H9 (cell line): ENCODE data around the gene STMN3. TPM values are rescaled to one million over a fixed set of nuclear protein-coding genes. Genes with fewer than 3 reads are reported as not detected.
A peak's percentile ranks its signal among the peaks of the same experiment; 100 is the strongest.

Experiments used
- DNase-seq: peaks from one replicate; pipeline ENCODE4 v3.0.0-alpha.2; 2017
- H2AFZ ChIP-seq: one replicate; pipeline ENCODE4 v1.6.1; 2013; ENCODE audit warnings: mild to moderate bottlenecking, low read length, control low read depth, moderate library complexity
- H2AK5ac ChIP-seq: 2 replicates; pipeline ENCODE4 v1.6.1; 2013; ENCODE audit warnings: low read length, control low read depth, mixed read lengths; ENCODE audit not compliant: insufficient read length
- H2BK120ac ChIP-seq: one replicate; pipeline ENCODE4 v1.6.1; 2013; ENCODE audit warnings: low read depth, mild to moderate bottlenecking, low read length, control low read depth, inconsistent platforms; ENCODE audit not compliant: poor library complexity, severe bottlenecking
- H2BK12ac ChIP-seq: 2 replicates; pipeline ENCODE4 v1.6.1; 2013; ENCODE audit warnings: low read length, control low read depth, mixed read lengths, low read depth; ENCODE audit not compliant: insufficient read length
- H2BK15ac ChIP-seq: 2 replicates; pipeline ENCODE4 v1.6.1; 2013; ENCODE audit warnings: low read depth, low read length, control low read depth
- H2BK20ac ChIP-seq: one replicate; pipeline ENCODE4 v1.6.1; 2013; ENCODE audit warnings: low read depth, mild to moderate bottlenecking, low read length, control low read depth, inconsistent platforms; ENCODE audit not compliant: poor library complexity, severe bottlenecking
- H2BK5ac ChIP-seq: 2 replicates; pipeline ENCODE4 v1.6.1; 2013; ENCODE audit warnings: low read length, control low read depth, mixed read lengths; ENCODE audit not compliant: insufficient read length
- H3K14ac ChIP-seq: 2 replicates; pipeline ENCODE4 v1.6.1; 2013; ENCODE audit warnings: low read length, control low read depth; ENCODE audit not compliant: insufficient read depth
- H3K18ac ChIP-seq: 2 replicates; pipeline ENCODE4 v1.6.1; 2013; ENCODE audit warnings: low read depth, mild to moderate bottlenecking, mixed read lengths, low read length, control low read depth; ENCODE audit not compliant: insufficient read length
- H3K23ac ChIP-seq: 2 replicates; pipeline ENCODE4 v1.6.1; 2013; ENCODE audit warnings: low read length, control low read depth, mixed read lengths, low read depth; ENCODE audit not compliant: insufficient read length
- H3K23me2 ChIP-seq: 2 replicates; pipeline ENCODE4 v1.6.1; 2013; ENCODE audit warnings: low read depth, mild to moderate bottlenecking, mixed read lengths, low read length, control low read depth; ENCODE audit not compliant: insufficient read length, poor library complexity, severe bottlenecking
- H3K27ac ChIP-seq: 2 replicates; pipeline ENCODE4 v1.5.1; 2013; ENCODE audit warnings: low read length, control low read depth, mixed read lengths, low read depth; ENCODE audit not compliant: insufficient read length
- H3K27me3 ChIP-seq: 2 replicates; pipeline ENCODE4 v1.6.1; 2013; ENCODE audit warnings: low read length, control low read depth, inconsistent platforms; ENCODE audit not compliant: insufficient read depth
- H3K4ac ChIP-seq: 2 replicates; pipeline ENCODE4 v1.6.1; 2013; ENCODE audit warnings: low read depth, mild to moderate bottlenecking, control low read depth, inconsistent platforms, low read length, moderate library complexity
- H3K4me1 ChIP-seq: 2 replicates; pipeline ENCODE4 v1.6.1; 2013; ENCODE audit warnings: low read length, control low read depth, inconsistent platforms; ENCODE audit not compliant: insufficient read depth
- H3K4me2 ChIP-seq: 2 replicates; pipeline ENCODE4 v1.6.1; 2013; ENCODE audit warnings: low read length, control low read depth, mixed read lengths; ENCODE audit not compliant: insufficient read length, insufficient read depth
- H3K56ac ChIP-seq: 2 replicates; pipeline ENCODE4 v1.6.1; 2013; ENCODE audit warnings: low read depth, mild to moderate bottlenecking, mixed read lengths, low read length, control low read depth; ENCODE audit not compliant: insufficient read length
- H3K79me1 ChIP-seq: 2 replicates; pipeline ENCODE4 v1.6.1; 2013; ENCODE audit warnings: low read depth, mild to moderate bottlenecking, moderate library complexity, low read length, control low read depth, inconsistent platforms; ENCODE audit not compliant: insufficient read depth, poor library complexity, severe bottlenecking
- H3K79me2 ChIP-seq: 2 replicates; pipeline ENCODE4 v1.6.1; 2013; ENCODE audit warnings: low read length, control low read depth, inconsistent platforms; ENCODE audit not compliant: insufficient read depth
- H3K9ac ChIP-seq: 2 replicates; pipeline ENCODE4 v1.6.1; 2013; ENCODE audit warnings: low read length, control low read depth, mixed read lengths; ENCODE audit not compliant: insufficient read length; ENCODE audit errors: extremely low read depth
- H3K9me3 ChIP-seq: one replicate; pipeline ENCODE4 v1.6.1; 2013; ENCODE audit warnings: low read depth, low read length, inconsistent platforms; ENCODE audit not compliant: control insufficient read depth
- H3T11ph ChIP-seq: one replicate; pipeline ENCODE4 v1.6.1; 2013; ENCODE audit warnings: mild to moderate bottlenecking, low read length, control low read depth, inconsistent platforms
- H4K20me1 ChIP-seq: one replicate; pipeline ENCODE4 v1.6.1; 2013; ENCODE audit not compliant: control insufficient read depth, insufficient read length, insufficient read depth
- H4K5ac ChIP-seq: 2 replicates; pipeline ENCODE4 v1.6.1; 2013; ENCODE audit warnings: low read depth, mild to moderate bottlenecking, mixed read lengths, low read length, control low read depth; ENCODE audit not compliant: insufficient read length
- H4K8ac ChIP-seq: replicated peaks from 2 replicates; pipeline ENCODE4 v1.6.1; 2013; ENCODE audit warnings: low read length, control low read depth, mixed read lengths, low read depth; ENCODE audit not compliant: insufficient read length
- H4K91ac ChIP-seq: 2 replicates; pipeline ENCODE4 v1.6.1; 2013; ENCODE audit warnings: low read depth, mild to moderate bottlenecking, moderate library complexity, mixed read lengths, low read length, control low read depth; ENCODE audit not compliant: insufficient read length
- H3K27ac Mint-ChIP-seq, 3 experiments: 2 replicates in 2 of 3; 3 replicates in 1 of 3; pipeline ENCODE4 v1.8.0; 2020 to 2021; ENCODE audit warnings: mixed read lengths in 3 of 3, mild to moderate bottlenecking in 1 of 3, moderate library complexity in 1 of 3
- H3K27me3 Mint-ChIP-seq: 2 replicates; pipeline ENCODE4 v1.8.0; 2021; ENCODE audit warnings: low read depth, mild to moderate bottlenecking, moderate library complexity, mixed read lengths
- H3K36me3 Mint-ChIP-seq, 3 experiments: 2 replicates in 2 of 3; 3 replicates in 1 of 3; pipeline ENCODE4 v1.8.0; 2020 to 2021; ENCODE audit warnings: low read depth in 3 of 3, mixed read lengths in 3 of 3; ENCODE audit not compliant: insufficient read depth in 1 of 3
- H3K4me1 Mint-ChIP-seq, 2 experiments: 2 replicates each; pipeline ENCODE4 v1.8.0; 2020; ENCODE audit warnings: mixed read lengths in 2 of 2
- H3K4me3 Mint-ChIP-seq, 2 experiments: 2 replicates in 1 of 2; 3 replicates in 1 of 2; pipeline ENCODE4 v1.8.0; 2020 to 2021; ENCODE audit warnings: mild to moderate bottlenecking in 2 of 2, mixed read lengths in 2 of 2, moderate library complexity in 1 of 2
- H3K9me3 Mint-ChIP-seq, 2 experiments: 2 replicates in 1 of 2; 3 replicates in 1 of 2; pipeline ENCODE4 v1.8.0; 2020; ENCODE audit warnings: mild to moderate bottlenecking in 2 of 2, mixed read lengths in 2 of 2, moderate library complexity in 1 of 2
- CTCF ChIP-seq: fragments of 200-600 bp; sonication (generic); conservative IDR thresholded peaks from 3 replicates; pipeline ENCODE4 v1.8.0; 2021; ENCODE audit warnings: antibody characterized with exemption, mild to moderate bottlenecking
- WGBS: extraction: QIAGEN DNeasy Blood & Tissue Kit; methylation state at CpG from one replicate; pipeline ENCODE4 v1.1.7; 2013; ENCODE audit warnings: missing lambda C conversion rate, low lambda C conversion rate, mixed read lengths; ENCODE audit not compliant: insufficient read length; ENCODE audit errors: extremely low coverage; 5-methylcytosine and 5-hydroxymethylcytosine counted together
- total RNA-seq: library from RNA; stranded (reverse); gene quantifications from 2 replicates; pipeline ENCODE4 v1.2.1, GENCODE V29; 2021

The STMN3 gene
- total RNA-seq, 1 experiment from 2014 or later = 54.0 TPM

- Histone ChIP-seq H4K20me1 (no peaks in the 10 kb centered on the region), H3K27me3 (no peaks in the 10 kb centered on the region), H3K18ac (no peak overlapping the region), H2BK5ac (no peak overlapping the region), H3K79me1 (peaks cover 4% of the 10 kb centered on the region), H4K8ac (no peak overlapping the region), H3K9ac (no peak overlapping the region), H3K27ac (no peak overlapping the region), H3K23me2 (no peaks in the 10 kb centered on the region), H3K9me3 (peaks cover 12% of the 10 kb centered on the region), H3K14ac (no peak overlapping the region), H3K79me2 (peaks cover 3% of the 10 kb centered on the region; the same call in 1 of the 2 replicates), H3T11ph (no peak overlapping the region), H4K5ac (no peak overlapping the region), H3K4me2 (no peak overlapping the region), H2BK15ac (no peak overlapping the region), H2AK5ac (no peak overlapping the region), H3K4ac (no peak overlapping the region), H2BK120ac (no peak overlapping the region), H4K91ac (no peak overlapping the region), H2BK20ac (no peak overlapping the region), H3K56ac (no peak overlapping the region), H3K23ac (no peak overlapping the region), H2BK12ac (no peak overlapping the region), H3K4me1 (no peaks in the 10 kb centered on the region), H2AFZ (no peak overlapping the region)
- Mint-ChIP-seq H3K36me3 (peaks cover 42 to 52% (median 49%) of the 10 kb centered on the region in 3 experiments), H3K27ac (0 out of 7 replicates have a peak overlapping the region, but pooled peaks of 1 of the 3 experiments have one; percentile 67), H3K27me3 (no peaks in the 10 kb centered on the region; the same call in 1 of the 2 replicates), H3K9me3 (peaks cover 16 to 18% of the 10 kb centered on the region in 2 experiments), H3K4me3 (no peak overlapping the region), H3K4me1 (peaks cover 15 to 16% of the 10 kb centered on the region in 2 experiments)
- WGBS = no CpG with 5 or more reads among the region's 13 CpGs
- no peak for DNase-seq
- no peak for TF ChIP-seq CTCF
Observed at GRCh38 chr20:63619505-63619904, 33.7 kb downstream of the STMN3 start.
